DOHH2 (cell line): ENCODE results near the gene TMUB2.

Source experiments
- H3F3A ChIP-seq: fragments of 200-600 bp; sonication (generic), shearing (Covaris generic); 2 replicates; pipeline ENCODE4 v1.6.0; 2016; ENCODE audit warnings: antibody characterized with exemption, mild to moderate bottlenecking; ENCODE audit not compliant: control insufficient read depth, insufficient read depth
- H3K27ac ChIP-seq: fragments of 200-600 bp; sonication (generic); 2 replicates; pipeline ENCODE4 v1.5.1; 2014; ENCODE audit warnings: low read depth, mild to moderate bottlenecking, low read length, moderate library complexity
- H3K27me3 ChIP-seq: fragments of 200-600 bp; sonication (generic); 2 replicates; pipeline ENCODE4 v1.6.1; 2014; ENCODE audit warnings: mild to moderate bottlenecking, low read length, mixed read lengths; ENCODE audit not compliant: control insufficient read depth
- H3K36me3 ChIP-seq: fragments of 200-600 bp; sonication (generic); 2 replicates; pipeline ENCODE4 v1.6.1; 2014; ENCODE audit warnings: mild to moderate bottlenecking, low read length, moderate library complexity, mixed read lengths; ENCODE audit not compliant: control insufficient read depth
- H3K4me1 ChIP-seq: fragments of 200-600 bp; sonication (generic); 2 replicates; pipeline ENCODE4 v1.6.1; 2014; ENCODE audit warnings: mild to moderate bottlenecking, low read length, mixed read lengths; ENCODE audit not compliant: control insufficient read depth
- H3K4me2 ChIP-seq: fragments of 200-600 bp; sonication (generic); 2 replicates; pipeline ENCODE4 v1.6.0; 2014; ENCODE audit warnings: mild to moderate bottlenecking, low read length, moderate library complexity
- H3K4me3 ChIP-seq: fragments of 200-600 bp; sonication (generic); 2 replicates; pipeline ENCODE4 v1.5.1; 2014; ENCODE audit warnings: mild to moderate bottlenecking, low read length, mixed read lengths
- H3K79me2 ChIP-seq: fragments of 200-600 bp; sonication (generic); 2 replicates; pipeline ENCODE4 v1.6.1; 2014; ENCODE audit warnings: mild to moderate bottlenecking, low read length, mixed read lengths; ENCODE audit not compliant: control insufficient read depth
- H3K9me2 ChIP-seq: fragments of 200-600 bp; sonication (generic); replicated peaks from 2 replicates; pipeline ENCODE4 v1.6.1; 2014; ENCODE audit warnings: mild to moderate bottlenecking, low read length, mixed read lengths; ENCODE audit not compliant: control insufficient read depth
- H3K9me3 ChIP-seq: fragments of 200-600 bp; sonication (generic); 2 replicates; pipeline ENCODE4 v1.6.1; 2014; ENCODE audit warnings: antibody characterized with exemption, low read length, mixed read lengths; ENCODE audit not compliant: control insufficient read depth, insufficient read depth
- H4K20me1 ChIP-seq: fragments of 200-600 bp; sonication (generic); 2 replicates; pipeline ENCODE4 v1.6.0; 2014; ENCODE audit warnings: low read depth, mild to moderate bottlenecking, antibody characterized with exemption, low read length, moderate library complexity; ENCODE audit not compliant: control insufficient read depth, insufficient read depth
- EZH2phosphoT487 ChIP-seq: fragments of 200-600 bp; sonication (generic); IDR thresholded peaks from 2 replicates; pipeline ENCODE4 v1.6.1; 2017; ENCODE audit warnings: borderline replicate concordance, mild to moderate bottlenecking, antibody characterized with exemption, low read length, moderate library complexity, mixed read lengths
- TF ChIP-seq, protein P1 (sequence below): fragments of 200-600 bp; sonication (generic); IDR thresholded peaks from one replicate; pipeline ENCODE4 v1.5.1; 2014; ENCODE audit warnings: antibody characterized with exemption, mild to moderate bottlenecking, low read depth, low read length; ENCODE audit not compliant: poor library complexity, severe bottlenecking

The TMUB2 gene

DNA sequence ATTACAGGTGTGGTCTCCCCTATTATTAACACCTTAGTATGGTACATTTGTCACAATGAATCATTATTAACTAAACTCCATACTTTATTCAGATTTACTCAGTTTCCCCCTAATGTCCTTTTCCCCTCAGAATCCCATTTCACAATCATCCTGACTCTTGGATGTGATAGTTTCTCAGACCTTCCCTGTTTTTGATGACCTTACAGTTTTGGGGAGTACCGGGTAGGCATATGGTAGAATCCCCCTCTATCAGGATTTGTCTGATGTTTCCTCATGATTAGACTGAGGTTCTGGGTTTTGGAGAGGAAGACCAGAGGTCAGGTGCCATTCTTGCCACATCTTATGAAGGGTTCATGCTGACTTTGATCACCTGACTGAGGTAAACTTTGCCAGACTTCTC lies 22.3 kb upstream of the TMUB2 start:
- H4K20me1 ChIP-seq, result no peaks in the 10 kb centered on the region
- H3K27me3 ChIP-seq, result no peaks in the 10 kb centered on the region
- no peak for TF ChIP-seq EZH2phosphoT487
- TF ChIP-seq, protein P1, sequence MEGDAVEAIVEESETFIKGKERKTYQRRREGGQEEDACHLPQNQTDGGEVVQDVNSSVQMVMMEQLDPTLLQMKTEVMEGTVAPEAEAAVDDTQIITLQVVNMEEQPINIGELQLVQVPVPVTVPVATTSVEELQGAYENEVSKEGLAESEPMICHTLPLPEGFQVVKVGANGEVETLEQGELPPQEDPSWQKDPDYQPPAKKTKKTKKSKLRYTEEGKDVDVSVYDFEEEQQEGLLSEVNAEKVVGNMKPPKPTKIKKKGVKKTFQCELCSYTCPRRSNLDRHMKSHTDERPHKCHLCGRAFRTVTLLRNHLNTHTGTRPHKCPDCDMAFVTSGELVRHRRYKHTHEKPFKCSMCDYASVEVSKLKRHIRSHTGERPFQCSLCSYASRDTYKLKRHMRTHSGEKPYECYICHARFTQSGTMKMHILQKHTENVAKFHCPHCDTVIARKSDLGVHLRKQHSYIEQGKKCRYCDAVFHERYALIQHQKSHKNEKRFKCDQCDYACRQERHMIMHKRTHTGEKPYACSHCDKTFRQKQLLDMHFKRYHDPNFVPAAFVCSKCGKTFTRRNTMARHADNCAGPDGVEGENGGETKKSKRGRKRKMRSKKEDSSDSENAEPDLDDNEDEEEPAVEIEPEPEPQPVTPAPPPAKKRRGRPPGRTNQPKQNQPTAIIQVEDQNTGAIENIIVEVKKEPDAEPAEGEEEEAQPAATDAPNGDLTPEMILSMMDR, result no peak
- no peak overlapping the region for H3K4me2 ChIP-seq
- no peak overlapping the region for H3K27ac ChIP-seq
- H3K36me3 ChIP-seq, result peaks cover 14% of the 10 kb centered on the region
- no peaks in the 10 kb centered on the region for H3K4me1 ChIP-seq
- H3K4me3 ChIP-seq, result no peak overlapping the region
- no peaks in the 10 kb centered on the region for H3K9me2 ChIP-seq
- H3F3A ChIP-seq, result no peaks in the 10 kb centered on the region
- H3K9me3 ChIP-seq, result no peaks in the 10 kb centered on the region
- H3K79me2 ChIP-seq, result no peaks in the 10 kb centered on the region

DNA sequence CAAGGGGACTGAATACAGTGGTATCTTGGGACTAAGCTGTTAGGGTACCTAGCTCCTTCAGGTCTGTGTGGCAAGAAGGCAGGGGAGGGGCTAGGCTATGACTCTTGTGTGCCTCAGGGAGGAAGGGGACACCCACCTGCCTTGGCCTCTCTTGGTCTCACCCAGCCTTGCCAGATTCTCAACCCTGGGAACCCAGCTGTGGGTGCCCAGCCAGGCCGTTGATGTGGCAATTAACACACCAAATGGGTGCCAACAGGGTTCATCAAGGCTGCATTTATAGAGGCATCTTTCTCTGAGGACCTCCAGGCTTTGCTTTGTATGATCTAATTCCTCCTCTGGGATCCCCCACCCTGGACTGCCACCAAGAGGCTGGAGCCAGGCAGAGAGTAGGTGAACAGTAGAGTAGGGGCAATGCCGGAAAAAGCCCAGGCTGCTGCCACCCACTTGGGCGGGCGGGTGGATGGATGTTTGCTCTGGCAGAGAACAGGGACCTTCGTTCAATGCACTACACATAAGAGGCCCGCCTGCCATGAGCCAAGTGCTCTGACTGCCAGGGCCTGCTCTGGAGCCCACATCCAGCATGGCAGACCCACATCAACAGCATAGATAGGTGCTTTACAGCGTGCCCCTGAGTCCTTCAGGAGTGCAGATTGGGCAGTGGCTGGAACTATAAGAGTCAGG lies 19.5 kb upstream of the TMUB2 start:
- no peaks in the 10 kb centered on the region for H4K20me1 ChIP-seq
- peaks cover 3% of the 10 kb centered on the region; the same call in 1 of the 2 replicates for H3F3A ChIP-seq
- no peaks in the 10 kb centered on the region for H3K27me3 ChIP-seq
- no peaks in the 10 kb centered on the region for H3K36me3 ChIP-seq
- H3K4me2 ChIP-seq, result no peak overlapping the region
- no peaks in the 10 kb centered on the region for H3K9me2 ChIP-seq
- no peaks in the 10 kb centered on the region for H3K4me1 ChIP-seq
- TF ChIP-seq, protein P1, result no peak
- H3K27ac ChIP-seq, result no peak overlapping the region
- no peaks in the 10 kb centered on the region for H3K79me2 ChIP-seq
- H3K4me3 ChIP-seq, result no peak overlapping the region
- H3K9me3 ChIP-seq, result no peaks in the 10 kb centered on the region

DNA sequence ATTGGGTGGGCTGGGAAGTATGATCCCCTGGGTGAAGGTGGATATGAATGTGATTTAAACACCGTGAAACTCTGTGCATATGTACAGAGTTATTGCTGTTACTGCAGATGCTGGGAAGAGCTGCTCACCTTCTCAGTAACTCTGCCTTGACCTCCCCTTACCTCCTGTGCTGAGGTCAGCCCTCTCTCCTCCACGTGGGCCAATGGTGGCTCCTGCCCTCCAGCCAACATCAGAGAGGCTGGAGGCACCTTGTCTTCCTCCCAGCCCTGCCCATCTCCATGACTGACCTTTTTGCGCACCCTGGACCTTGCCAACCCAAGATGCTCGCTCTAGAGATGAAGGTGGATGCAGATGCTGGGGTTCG lies 16.7 kb upstream of the TMUB2 start:
- no peaks in the 10 kb centered on the region for H3K27me3 ChIP-seq
- H4K20me1 ChIP-seq, result no peaks in the 10 kb centered on the region
- no peaks in the 10 kb centered on the region for H3K79me2 ChIP-seq
- no peak overlapping the region for H3K4me3 ChIP-seq
- H3K27ac ChIP-seq, result no peak overlapping the region
- no peaks in the 10 kb centered on the region for H3K9me2 ChIP-seq
- H3F3A ChIP-seq, result peaks cover 3% of the 10 kb centered on the region; the same call in 1 of the 2 replicates
- TF ChIP-seq, protein P1, result no peak
- TF ChIP-seq EZH2phosphoT487, result no peak
- no peaks in the 10 kb centered on the region for H3K9me3 ChIP-seq
- H3K36me3 ChIP-seq, result no peaks in the 10 kb centered on the region
- no peak overlapping the region for H3K4me2 ChIP-seq
- no peaks in the 10 kb centered on the region for H3K4me1 ChIP-seq
